ENCODE results near the gene GLI3.

The GLI3 gene

GRCh38 chr7:41984888-41985287 lies 252.1 kb downstream of the GLI3 start:
- no peak for DNase-seq

- DNase-seq, result no peak
Measured at GRCh38 chr7:41981046-41982040, 255.7 kb downstream of the GLI3 start.

GRCh38 chr7:41979834-41980307 lies 257.1 kb downstream of the GLI3 start:
- DNase-seq, result no peak

GRCh38 chr7:41978858-41979257 lies 258.2 kb downstream of the GLI3 start:
- DNase-seq, result no peak

- DNase-seq, result no peak
Measured at GRCh38 chr7:41977661-41978060, 259.3 kb downstream of the GLI3 start.

GRCh38 chr7:41977151-41977651 lies 259.8 kb downstream of the GLI3 start:
- no peak for DNase-seq

- DNase-seq, result no peak
Measured at GRCh38 chr7:41976411-41976810, 260.6 kb downstream of the GLI3 start.

- no peak for DNase-seq
Measured at GRCh38 chr7:41975849-41976248, 261.2 kb downstream of the GLI3 start.

GRCh38 chr7:41974870-41975557 lies 262.0 kb downstream of the GLI3 start:
- DNase-seq, result no peak

GRCh38 chr7:41973202-41973730 lies 263.7 kb downstream of the GLI3 start:
- no peak for DNase-seq

- no peak for DNase-seq
Measured at GRCh38 chr7:41972776-41973175, 264.2 kb downstream of the GLI3 start.

- DNase-seq, result no peak
Measured at GRCh38 chr7:41972270-41972669, 264.7 kb downstream of the GLI3 start.

- no peak for DNase-seq
Measured at GRCh38 chr7:41971640-41972187, 265.3 kb downstream of the GLI3 start.

GRCh38 chr7:41970941-41971340 lies 266.1 kb downstream of the GLI3 start:
- no peak for DNase-seq

GRCh38 chr7:41969561-41970105 lies 267.4 kb downstream of the GLI3 start:
- DNase-seq, result no peak

- DNase-seq, result no peak
Measured at GRCh38 chr7:41967156-41967555, 269.9 kb downstream of the GLI3 start.

GRCh38 chr7:41965951-41966505 lies 271.0 kb downstream of the GLI3 start:
- no peak for DNase-seq

- no peak for DNase-seq
Measured at GRCh38 chr7:41964849-41965745, 271.9 kb downstream of the GLI3 start.

- no peak for DNase-seq
Measured at GRCh38 chr7:41964183-41964753, 272.7 kb downstream of the GLI3 start.

GRCh38 chr7:41956705-41957104 lies 280.3 kb downstream of the GLI3 start:
- no peak for DNase-seq

All from cerebellar nuclear complex (tissue), 1 donor.